ENCODE results near the gene ZBTB37. TPM values are rescaled to one million over a fixed set of nuclear protein-coding genes. Genes with fewer than 3 reads are reported as not detected.

ZBTB37 gene
- total and polyA plus RNA-seq, 9 of the 15 experiments (the other 6 are each of a cell fraction or from before 2014, with no cell fraction given) = 1.3 to 13.9 (median 5.4) TPM

GRCh38 chr1:173887627-173888026 lies 19.4 kb downstream of the ZBTB37 start (continued):
- TF ChIP-seq XRCC5 (IDR thresholded peaks at IDR 0.05; ENCODE audit: low read depth, low read length) (no peak), ZNF57 (CRISPR knock-in tag; IDR thresholded peaks at IDR 0.05) (no peak), PCBP2 (IDR thresholded peaks at IDR 0.05; ENCODE audit: low read depth, low read length, poor library complexity, severe bottlenecking) (no peak), PTTG1 (tag; IDR thresholded peaks at IDR 0.05; ENCODE audit: low read depth) (no peak), MEF2D (tag; conservative IDR thresholded peaks at IDR 0.05; ENCODE audit: low read depth) (no peak), ZNF398 (CRISPR knock-in tag; IDR thresholded peaks at IDR 0.05) (no peak)

- ChIA-PET POLR2A (interaction anchor here (0.6 to 2.9 kb wide), 7 partner anchors 9 to 271 kb away, joined by 3 to 26 read pairs (median 3); partner anchors contain the start of genes GAS5, RABGAP1L, SERPINC1 and ZBTB37), CTCF (ENCODE audit: low intra/inter-chr PET ratio) (no interaction called here)
- no peak for ATAC-seq
- Histone ChIP-seq H3K36me3 (ENCODE audit: control insufficient read depth, insufficient read depth, low read length) (peaks cover 14% of the 10 kb centered on the region; the same call in 2 of the 3 replicates), H3K4me2 (ENCODE audit: insufficient read depth, low read length) (no peak overlapping the region), H3K4me1 (replicated peaks in 1 of 2; ENCODE audit: control insufficient read depth in 2 of 2, insufficient read depth in 2 of 2, low read length in 2 of 2) (no peaks in the 10 kb centered on the region), H3K9me3 (replicated peaks; ENCODE audit: control insufficient read depth, insufficient read depth, low read depth, low read length) (no peaks in the 10 kb centered on the region), H3K27ac (ENCODE audit: extremely low read depth, low read depth, low read length) (no peak overlapping the region), H3K9ac (ENCODE audit: insufficient read depth in 1 of 2, low read depth in 2 of 2, low read length in 2 of 2) (no peak overlapping the region), H3K9me1 (ENCODE audit: control insufficient read depth, insufficient read depth, low read length) (no peaks in the 10 kb centered on the region), H2AFZ (ENCODE audit: low read depth, low read length) (no peak overlapping the region), H3K27me3 (ENCODE audit: control insufficient read depth in 2 of 2, insufficient read depth in 2 of 2, low read length in 2 of 2) (no peaks in the 10 kb centered on the region), H4K20me1 (replicated peaks; ENCODE audit: control insufficient read depth, insufficient read depth, low read length) (no peaks in the 10 kb centered on the region), H3K79me2 (ENCODE audit: control insufficient read depth, insufficient read depth, low read length) (no peaks in the 10 kb centered on the region), H3K4me3 (no peak overlapping the region)
- DNase-seq (ENCODE audit: extremely low read depth in 1 of 4, low spot score in 3 of 4) = no peak
- BruUV-seq (replicated peaks) = no TSS peak
- in situ Hi-C loops (cut with MboI) (no loop called here), intact Hi-C loops (cut with micrococcal nuclease) (no loop called here)
- FAIRE-seq = no peak
- TF ChIP-seq BCOR (IDR thresholded peaks at IDR 0.05) (no peak), PREB (CRISPR knock-in tag; IDR thresholded peaks at IDR 0.05) (no peak), MXI1 (IDR thresholded peaks at IDR 0.05; ENCODE audit: low read depth, low read length) (no peak), SMC3 (conservative IDR thresholded peaks at IDR 0.05; ENCODE audit: insufficient read depth, low read depth, low read length) (no peak), L3MBTL2 (IDR thresholded peaks at IDR 0.05) (no peak), EP400 (IDR thresholded peaks at IDR 0.05) (no peak), GTF2F1 (IDR thresholded peaks at IDR 0.05; ENCODE audit: low read depth, low read length) (no peak), SMARCA5 (IDR thresholded peaks at IDR 0.05) (no peak), CHD2 (IDR thresholded peaks at IDR 0.05; ENCODE audit: low read depth, low read length) (no peak), POLR2G (IDR thresholded peaks at IDR 0.05; ENCODE audit: low read depth, low read length) (no peak), MAX (CRISPR knock-in tag; IDR thresholded peaks at IDR 0.05) (no peak), HDAC1 (IDR thresholded peaks at IDR 0.05) (no peak), DIDO1 (tag; IDR thresholded peaks at IDR 0.05; ENCODE audit: low read depth) (no peak)
Observed at GRCh38 chr1:173888749-173889148, 20.6 kb downstream of the ZBTB37 start.

All from K562 (cell line).